ENCODE results near the gene NARF. TPM values are rescaled to one million over a fixed set of nuclear protein-coding genes. Genes with fewer than 3 reads are reported as not detected.
"Not testable (repeated sequence)": the region's sequence is repeated elsewhere in the genome, so short reads cannot be mapped to it uniquely, and the experiment has no call there.

Gene NARF
- 65.7 and 72.8 TPM in 2 replicates for total RNA-seq
- long read RNA-seq, transcript NARF-209 (10 exons, 2,598 nt), result minor isoform, 9 of 268 reads
- long read RNA-seq, transcript NARF-201 (11 exons, 3,949 nt), result major isoform, 217 of 268 reads
- long read RNA-seq, partial matches to known transcripts, result 4 of 268 reads
- long read RNA-seq, other reads (novel, unspliced or antisense), result 32 of 268 reads

DNA sequence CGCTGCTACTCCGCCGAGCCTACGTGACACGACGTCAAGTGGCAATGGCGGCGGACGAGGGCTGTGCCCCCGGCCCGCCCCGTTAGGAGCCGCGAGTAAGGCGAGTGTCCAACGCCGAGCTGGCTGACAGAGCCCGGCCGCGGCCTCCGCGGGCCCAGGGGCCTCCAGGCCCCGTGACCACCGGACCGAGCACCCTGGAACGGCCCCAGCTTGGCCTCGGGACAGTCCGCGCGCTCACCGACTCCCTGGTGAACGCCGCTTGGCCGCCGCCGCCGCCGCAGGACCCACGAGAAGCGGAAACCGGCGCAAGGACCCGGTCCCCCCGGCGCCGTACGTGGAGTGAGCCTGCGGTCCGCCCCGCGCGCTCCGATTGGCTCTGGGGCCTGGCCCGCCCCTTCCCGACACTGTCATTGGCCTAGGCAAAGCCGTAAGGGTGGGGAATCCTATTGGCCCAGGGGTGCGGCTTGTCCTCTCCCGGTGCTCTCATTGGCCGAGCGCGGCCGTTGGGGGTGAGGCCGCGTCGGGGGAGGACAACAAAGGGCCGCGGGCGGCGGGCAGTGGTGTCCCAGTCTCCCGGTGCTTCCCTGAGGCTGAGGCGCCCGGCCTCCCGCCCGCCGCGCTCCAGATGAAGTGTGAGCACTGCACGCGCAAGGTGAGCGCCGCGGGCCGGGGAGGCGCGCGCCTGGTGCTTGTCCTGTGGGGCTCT lies at the start of gene NARF:
NARF (plus strand) TSS at position 563 of the 706 bp plus-strand sequence; CDS start at position 626, 63 bp downstream.
- TF ChIP-seq, protein P1, sequence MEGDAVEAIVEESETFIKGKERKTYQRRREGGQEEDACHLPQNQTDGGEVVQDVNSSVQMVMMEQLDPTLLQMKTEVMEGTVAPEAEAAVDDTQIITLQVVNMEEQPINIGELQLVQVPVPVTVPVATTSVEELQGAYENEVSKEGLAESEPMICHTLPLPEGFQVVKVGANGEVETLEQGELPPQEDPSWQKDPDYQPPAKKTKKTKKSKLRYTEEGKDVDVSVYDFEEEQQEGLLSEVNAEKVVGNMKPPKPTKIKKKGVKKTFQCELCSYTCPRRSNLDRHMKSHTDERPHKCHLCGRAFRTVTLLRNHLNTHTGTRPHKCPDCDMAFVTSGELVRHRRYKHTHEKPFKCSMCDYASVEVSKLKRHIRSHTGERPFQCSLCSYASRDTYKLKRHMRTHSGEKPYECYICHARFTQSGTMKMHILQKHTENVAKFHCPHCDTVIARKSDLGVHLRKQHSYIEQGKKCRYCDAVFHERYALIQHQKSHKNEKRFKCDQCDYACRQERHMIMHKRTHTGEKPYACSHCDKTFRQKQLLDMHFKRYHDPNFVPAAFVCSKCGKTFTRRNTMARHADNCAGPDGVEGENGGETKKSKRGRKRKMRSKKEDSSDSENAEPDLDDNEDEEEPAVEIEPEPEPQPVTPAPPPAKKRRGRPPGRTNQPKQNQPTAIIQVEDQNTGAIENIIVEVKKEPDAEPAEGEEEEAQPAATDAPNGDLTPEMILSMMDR (IDR thresholded peaks at IDR 0.05), result no peak
- H3K4me1 Mint-ChIP-seq (ENCODE audit: unreplicated experiment), result peaks cover 16% of the 10 kb centered on the region
- no peaks in the 10 kb centered on the region for H3K27me3 Mint-ChIP-seq (ENCODE audit: unreplicated experiment)
- peak; percentile 99 for DNase-seq (ENCODE audit: extremely low spot score, unreplicated experiment)
- H3K4me3 Mint-ChIP-seq (ENCODE audit: unreplicated experiment), result peak within 1 kb of the TSS; percentile 92
- H3K36me3 Mint-ChIP-seq (ENCODE audit: unreplicated experiment), result peaks cover 18% of the 10 kb centered on the region
- peak within 1 kb of the TSS; percentile 96 for H3K27ac Mint-ChIP-seq (ENCODE audit: unreplicated experiment)
- no peaks in the 10 kb centered on the region for H3K9me3 Mint-ChIP-seq (ENCODE audit: unreplicated experiment)

DNA sequence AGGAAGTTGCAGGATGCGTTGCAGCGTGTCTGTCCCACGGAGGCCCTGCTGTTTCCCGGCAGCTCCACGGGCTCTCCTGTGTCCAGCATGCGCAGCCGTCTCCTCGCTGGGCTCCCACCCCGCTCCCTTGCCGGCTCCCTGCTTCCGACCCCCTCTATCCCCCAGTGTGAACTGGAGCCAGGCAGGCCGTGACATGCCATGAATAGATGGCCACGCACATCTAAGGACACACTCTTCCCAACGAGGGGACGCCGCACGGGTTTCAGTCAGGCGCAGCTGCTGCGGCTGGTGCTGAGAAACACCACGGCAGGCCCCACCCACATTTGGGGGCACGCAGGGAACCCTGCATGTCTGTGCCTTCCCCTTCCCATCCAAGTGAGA lies 49.6 kb upstream of the NARF start:
- H3K36me3 Mint-ChIP-seq (ENCODE audit: unreplicated experiment), result peaks cover 6% of the 10 kb centered on the region
- TF ChIP-seq, protein P1 (IDR thresholded peaks at IDR 0.05), result no peak
- peaks cover 16% of the 10 kb centered on the region for H3K4me1 Mint-ChIP-seq (ENCODE audit: unreplicated experiment)
- H3K27me3 Mint-ChIP-seq (ENCODE audit: unreplicated experiment), result no peaks in the 10 kb centered on the region
- no peak for DNase-seq (ENCODE audit: extremely low spot score, unreplicated experiment)
- no peak overlapping the region for H3K27ac Mint-ChIP-seq (ENCODE audit: unreplicated experiment)
- H3K9me3 Mint-ChIP-seq (ENCODE audit: unreplicated experiment), result no peaks in the 10 kb centered on the region
- H3K4me3 Mint-ChIP-seq (ENCODE audit: unreplicated experiment), result no peak overlapping the region

DNA sequence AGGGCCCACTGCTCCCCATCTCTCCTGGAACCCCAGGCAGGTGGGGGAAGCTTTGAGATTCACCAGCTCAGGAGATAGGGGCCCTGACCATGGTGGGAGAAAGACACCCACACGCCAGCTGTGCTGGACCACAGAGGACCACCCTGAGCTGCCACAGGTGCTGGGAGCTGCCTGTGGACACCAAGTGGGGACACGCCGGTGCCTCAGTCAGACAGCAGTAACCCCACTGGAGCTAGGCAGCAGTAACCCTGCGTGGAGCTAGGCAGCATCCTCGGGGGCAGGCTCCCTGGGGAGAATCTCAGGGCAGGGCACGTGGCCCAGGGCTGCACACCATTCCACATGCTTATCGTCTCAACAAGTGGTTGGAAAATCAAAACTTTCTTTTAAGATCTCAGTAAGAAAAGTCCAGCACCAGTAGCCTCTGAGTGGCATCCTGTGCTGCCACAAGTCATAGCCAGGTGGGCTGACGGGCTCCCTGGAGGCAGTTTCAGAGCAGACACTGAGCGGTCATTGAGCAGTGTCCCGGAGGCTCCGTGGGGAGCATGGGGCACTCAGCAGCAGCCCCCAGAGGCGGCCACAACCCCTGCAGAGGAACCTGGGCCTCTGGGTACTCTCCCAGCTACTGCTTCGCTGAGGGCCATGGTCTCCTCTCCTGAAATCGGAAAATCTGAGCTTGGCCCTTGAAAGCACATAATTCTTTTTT lies 48.4 kb upstream of the NARF start:
- peaks cover 24% of the 10 kb centered on the region for H3K4me1 Mint-ChIP-seq (ENCODE audit: unreplicated experiment)
- TF ChIP-seq, protein P1 (IDR thresholded peaks at IDR 0.05), result no peak
- H3K27ac Mint-ChIP-seq (ENCODE audit: unreplicated experiment), result no peak overlapping the region
- H3K36me3 Mint-ChIP-seq (ENCODE audit: unreplicated experiment), result peaks cover 6% of the 10 kb centered on the region
- H3K4me3 Mint-ChIP-seq (ENCODE audit: unreplicated experiment), result no peak overlapping the region
- DNase-seq (ENCODE audit: extremely low spot score, unreplicated experiment), result no peak
- no peaks in the 10 kb centered on the region for H3K9me3 Mint-ChIP-seq (ENCODE audit: unreplicated experiment)
- H3K27me3 Mint-ChIP-seq (ENCODE audit: unreplicated experiment), result no peaks in the 10 kb centered on the region

DNA sequence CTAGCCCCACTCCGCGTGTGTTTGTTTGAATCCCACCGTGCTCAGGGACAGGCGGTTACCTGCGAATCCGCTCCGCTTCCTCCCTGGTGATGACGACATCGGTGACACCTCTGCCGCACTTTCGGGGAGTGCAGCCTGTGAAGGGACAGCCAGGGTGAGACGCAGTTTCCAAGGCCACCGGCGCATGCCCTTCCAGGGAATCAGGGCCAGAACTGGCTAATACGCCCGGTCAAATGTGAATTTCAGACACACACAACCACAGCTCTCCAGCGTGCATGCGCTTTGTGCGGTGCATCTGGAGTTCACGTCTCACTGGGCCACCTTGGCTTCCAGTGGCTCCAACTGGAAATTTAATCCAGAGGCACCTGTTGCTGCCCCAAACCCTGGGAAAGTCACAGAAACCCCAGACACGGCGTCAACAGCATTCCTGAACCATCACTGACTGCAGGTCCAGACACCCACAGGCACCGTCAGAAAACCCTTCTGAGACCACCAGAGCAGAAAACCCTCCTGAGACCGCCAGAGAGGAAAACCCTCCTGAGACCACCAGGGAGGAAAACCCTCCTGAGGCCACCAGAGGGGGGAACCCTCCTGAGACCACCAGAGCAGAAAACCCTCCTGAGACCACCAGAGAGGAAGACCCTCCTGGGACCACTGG lies 47.0 kb upstream of the NARF start:
- no peaks in the 10 kb centered on the region for H3K27me3 Mint-ChIP-seq (ENCODE audit: unreplicated experiment)
- H3K4me3 Mint-ChIP-seq (ENCODE audit: unreplicated experiment), result no peak overlapping the region
- H3K27ac Mint-ChIP-seq (ENCODE audit: unreplicated experiment), result no peak overlapping the region
- H3K4me1 Mint-ChIP-seq (ENCODE audit: unreplicated experiment), result peaks cover 25% of the 10 kb centered on the region
- no peaks in the 10 kb centered on the region for H3K9me3 Mint-ChIP-seq (ENCODE audit: unreplicated experiment)
- TF ChIP-seq, protein P1 (IDR thresholded peaks at IDR 0.05), result no peak
- no peak for DNase-seq (ENCODE audit: extremely low spot score, unreplicated experiment)
- peaks cover 4% of the 10 kb centered on the region for H3K36me3 Mint-ChIP-seq (ENCODE audit: unreplicated experiment)

DNA sequence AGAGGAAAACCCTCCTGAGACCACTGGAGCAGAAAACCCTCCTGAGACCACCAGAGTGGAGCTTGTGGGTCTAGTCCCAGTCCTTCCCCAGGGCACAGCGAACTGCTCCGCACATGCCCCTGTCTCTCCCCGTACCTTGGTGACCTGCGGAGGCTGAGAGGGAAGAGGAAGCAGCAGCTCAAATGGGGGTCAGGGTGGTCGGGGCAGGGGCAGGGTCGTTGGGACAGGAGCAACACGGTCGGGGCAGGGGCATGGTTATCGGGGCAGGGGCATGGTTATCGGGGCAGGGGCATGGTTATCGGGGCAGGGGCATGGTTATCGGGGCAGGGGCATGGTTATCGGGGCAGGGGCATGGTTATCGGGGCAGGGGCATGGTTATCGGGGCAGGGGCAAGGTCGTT lies 46.5 kb upstream of the NARF start:
- not testable (repeated sequence) for H3K27ac Mint-ChIP-seq (ENCODE audit: unreplicated experiment); H3K4me3 Mint-ChIP-seq (ENCODE audit: unreplicated experiment); H3K36me3 Mint-ChIP-seq (ENCODE audit: unreplicated experiment); H3K9me3 Mint-ChIP-seq (ENCODE audit: unreplicated experiment); H3K27me3 Mint-ChIP-seq (ENCODE audit: unreplicated experiment); DNase-seq (ENCODE audit: extremely low spot score, unreplicated experiment)
- peaks cover 25% of the 10 kb centered on the region for H3K4me1 Mint-ChIP-seq (ENCODE audit: unreplicated experiment)

All from osteocyte (in vitro differentiated cells).